Stimulated activated CD4-positive, alpha-beta T cell treated with anti-CD3 and anti-CD28 coated beads, Interleukin-4, amount 100 ng/mL, for 24 hours (primary cell): ENCODE data around the gene GRIFIN.

Experiments used
- DNase-seq: peaks from one replicate; pipeline ENCODE4 v3.0.0-alpha.2; 2020

GRIFIN gene

GRCh38 chr7:2452643-2453270 lies 23.4 kb downstream of the GRIFIN start:
- DNase-seq: no peak

- peak; percentile 10 for DNase-seq
Observed at GRCh38 chr7:2452074-2452507, 24.1 kb downstream of the GRIFIN start.

- peak; percentile 84 for DNase-seq
Observed at GRCh38 chr7:2451171-2452073, 24.8 kb downstream of the GRIFIN start.

- no peak for DNase-seq
Observed at GRCh38 chr7:2450198-2451107, 25.7 kb downstream of the GRIFIN start.

- no peak for DNase-seq
Observed at GRCh38 chr7:2446676-2447075, 29.5 kb downstream of the GRIFIN start.

- DNase-seq: no peak
Observed at GRCh38 chr7:2445898-2446555, 30.2 kb downstream of the GRIFIN start.

GRCh38 chr7:2445047-2445446 lies 31.2 kb downstream of the GRIFIN start:
- DNase-seq: no peak

- DNase-seq: no peak
Observed at GRCh38 chr7:2444476-2444875, 31.7 kb downstream of the GRIFIN start.

- no peak for DNase-seq
Observed at GRCh38 chr7:2443491-2443890, 32.7 kb downstream of the GRIFIN start.

- no peak for DNase-seq
Observed at GRCh38 chr7:2441430-2442058, 34.7 kb downstream of the GRIFIN start.

GRCh38 chr7:2440608-2441245 lies 35.5 kb downstream of the GRIFIN start:
- no peak for DNase-seq

- no peak for DNase-seq
Observed at GRCh38 chr7:2438775-2439174, 37.4 kb downstream of the GRIFIN start.

- DNase-seq: no peak
Observed at GRCh38 chr7:2438186-2438585, 38.0 kb downstream of the GRIFIN start.

GRCh38 chr7:2437537-2438148 lies 38.6 kb downstream of the GRIFIN start:
- DNase-seq: no peak

GRCh38 chr7:2437136-2437535 lies 39.1 kb downstream of the GRIFIN start:
- no peak for DNase-seq

- no peak for DNase-seq
Observed at GRCh38 chr7:2436341-2437104, 39.7 kb downstream of the GRIFIN start.

- no peak for DNase-seq
Observed at GRCh38 chr7:2435146-2435545, 41.1 kb downstream of the GRIFIN start.

GRCh38 chr7:2433713-2434550 lies 42.3 kb downstream of the GRIFIN start:
- no peak for DNase-seq
